Testis (tissue), 2 donors: ENCODE results near the gene B3GALNT2.

Experiments
- POLR2A ChIP-seq: fragments of 450-650 bp; IDR thresholded peaks from one replicate; pipeline ENCODE4 v1.6.1; 2017; ENCODE audit warnings: antibody characterized with exemption, mild to moderate bottlenecking, moderate library complexity
- TF ChIP-seq, protein P1 (sequence below), 3 experiments: fragments of 450-650 bp in 2 of 3; fragments of 200-600 bp in 1 of 3; sonication (generic) in 1 of 3; IDR thresholded peaks; one replicate each; pipeline ENCODE4 v1.5.1; 2016 to 2019; ENCODE audit warnings: antibody characterized with exemption in 3 of 3, mild to moderate bottlenecking in 2 of 3, moderate library complexity in 1 of 3

GRCh38 chr1:235495030-235495429, 9.2 kb downstream of the B3GALNT2 start:
- TF ChIP-seq, protein P1, sequence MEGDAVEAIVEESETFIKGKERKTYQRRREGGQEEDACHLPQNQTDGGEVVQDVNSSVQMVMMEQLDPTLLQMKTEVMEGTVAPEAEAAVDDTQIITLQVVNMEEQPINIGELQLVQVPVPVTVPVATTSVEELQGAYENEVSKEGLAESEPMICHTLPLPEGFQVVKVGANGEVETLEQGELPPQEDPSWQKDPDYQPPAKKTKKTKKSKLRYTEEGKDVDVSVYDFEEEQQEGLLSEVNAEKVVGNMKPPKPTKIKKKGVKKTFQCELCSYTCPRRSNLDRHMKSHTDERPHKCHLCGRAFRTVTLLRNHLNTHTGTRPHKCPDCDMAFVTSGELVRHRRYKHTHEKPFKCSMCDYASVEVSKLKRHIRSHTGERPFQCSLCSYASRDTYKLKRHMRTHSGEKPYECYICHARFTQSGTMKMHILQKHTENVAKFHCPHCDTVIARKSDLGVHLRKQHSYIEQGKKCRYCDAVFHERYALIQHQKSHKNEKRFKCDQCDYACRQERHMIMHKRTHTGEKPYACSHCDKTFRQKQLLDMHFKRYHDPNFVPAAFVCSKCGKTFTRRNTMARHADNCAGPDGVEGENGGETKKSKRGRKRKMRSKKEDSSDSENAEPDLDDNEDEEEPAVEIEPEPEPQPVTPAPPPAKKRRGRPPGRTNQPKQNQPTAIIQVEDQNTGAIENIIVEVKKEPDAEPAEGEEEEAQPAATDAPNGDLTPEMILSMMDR (IDR thresholded peaks at IDR 0.05): no peak
- no peak for TF ChIP-seq POLR2A
